ENCODE data around the gene SND1.

DNA sequence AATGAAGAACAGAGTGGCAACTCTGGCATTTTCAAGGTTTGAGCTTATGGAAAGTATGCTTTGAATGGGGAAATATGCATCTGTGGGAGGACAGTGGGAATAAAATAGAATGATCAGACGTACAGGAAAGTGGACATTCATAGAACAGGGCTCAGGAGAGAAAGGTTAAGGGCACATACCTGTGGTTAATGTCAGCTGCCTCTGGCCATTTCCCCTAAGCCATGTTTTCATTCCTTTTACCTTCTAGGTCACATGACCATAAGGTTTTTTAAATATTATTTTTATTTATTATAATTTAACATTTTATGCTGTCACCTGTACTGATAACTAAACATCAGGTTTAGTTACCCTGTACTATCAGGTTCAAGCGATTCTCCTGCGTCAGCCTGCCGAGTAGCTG is 326.4 kb downstream of the SND1 start:
- TF ChIP-seq, protein P1, sequence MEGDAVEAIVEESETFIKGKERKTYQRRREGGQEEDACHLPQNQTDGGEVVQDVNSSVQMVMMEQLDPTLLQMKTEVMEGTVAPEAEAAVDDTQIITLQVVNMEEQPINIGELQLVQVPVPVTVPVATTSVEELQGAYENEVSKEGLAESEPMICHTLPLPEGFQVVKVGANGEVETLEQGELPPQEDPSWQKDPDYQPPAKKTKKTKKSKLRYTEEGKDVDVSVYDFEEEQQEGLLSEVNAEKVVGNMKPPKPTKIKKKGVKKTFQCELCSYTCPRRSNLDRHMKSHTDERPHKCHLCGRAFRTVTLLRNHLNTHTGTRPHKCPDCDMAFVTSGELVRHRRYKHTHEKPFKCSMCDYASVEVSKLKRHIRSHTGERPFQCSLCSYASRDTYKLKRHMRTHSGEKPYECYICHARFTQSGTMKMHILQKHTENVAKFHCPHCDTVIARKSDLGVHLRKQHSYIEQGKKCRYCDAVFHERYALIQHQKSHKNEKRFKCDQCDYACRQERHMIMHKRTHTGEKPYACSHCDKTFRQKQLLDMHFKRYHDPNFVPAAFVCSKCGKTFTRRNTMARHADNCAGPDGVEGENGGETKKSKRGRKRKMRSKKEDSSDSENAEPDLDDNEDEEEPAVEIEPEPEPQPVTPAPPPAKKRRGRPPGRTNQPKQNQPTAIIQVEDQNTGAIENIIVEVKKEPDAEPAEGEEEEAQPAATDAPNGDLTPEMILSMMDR (IDR thresholded peaks at IDR 0.05) = no peak
- TF ChIP-seq POLR2A (IDR thresholded peaks at IDR 0.05) = no peak
